Loucy (cell line): ENCODE measurements around the gene VGLL1.

Experiments
- EZH2phosphoT487 ChIP-seq: fragments of 200-600 bp; IDR thresholded peaks from 2 replicates; pipeline ENCODE4 v1.6.1; 2018; ENCODE audit warnings: antibody characterized with exemption, mild to moderate bottlenecking, moderate library complexity, borderline replicate concordance
- TF ChIP-seq, protein P1 (sequence below): fragments of 200-600 bp; sonication (generic); conservative IDR thresholded peaks from 2 replicates; pipeline ENCODE4 v1.5.1; 2014; ENCODE audit warnings: mild to moderate bottlenecking, antibody characterized with exemption, low read length

DNA sequence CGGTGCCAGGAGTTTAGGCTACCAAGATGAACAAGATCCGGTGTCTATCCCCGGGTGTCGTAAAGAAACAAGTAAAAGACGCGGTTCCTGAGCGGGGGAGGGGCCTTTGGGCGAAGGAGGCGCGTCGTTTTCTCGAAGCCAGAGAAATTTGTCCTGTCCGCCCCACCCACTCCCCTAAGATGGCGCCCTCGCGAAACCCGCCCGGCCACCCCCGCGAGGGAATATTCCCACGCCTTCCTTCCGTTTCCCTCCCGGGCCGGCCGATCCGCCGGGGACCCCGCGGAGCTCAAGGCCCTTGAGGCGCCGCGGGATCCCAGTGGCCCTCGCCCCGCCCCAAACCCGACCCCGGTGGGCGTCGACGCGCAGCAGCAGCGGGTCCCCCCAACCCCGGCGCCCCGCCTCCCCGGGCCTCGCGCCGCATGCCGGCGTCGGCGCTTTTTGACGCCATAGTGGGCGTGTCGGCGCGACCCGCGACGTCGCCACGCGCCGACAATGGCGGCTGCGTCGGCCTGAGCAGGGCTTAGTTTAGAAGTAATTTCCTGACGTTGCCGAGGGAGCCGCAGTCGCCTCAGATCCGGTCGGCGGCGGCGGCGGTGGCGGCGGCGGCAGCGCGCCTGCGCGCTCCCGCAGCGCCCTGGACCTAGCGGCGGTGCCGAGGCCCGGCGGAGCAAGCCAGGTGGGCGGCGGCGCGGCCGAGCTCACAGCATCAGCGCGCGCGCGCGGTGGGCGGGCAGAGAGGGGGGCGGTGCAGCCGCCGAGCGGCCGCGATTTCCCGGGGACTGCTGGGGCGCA, 35.1 kb upstream of the VGLL1 start:
- TF ChIP-seq, protein P1, sequence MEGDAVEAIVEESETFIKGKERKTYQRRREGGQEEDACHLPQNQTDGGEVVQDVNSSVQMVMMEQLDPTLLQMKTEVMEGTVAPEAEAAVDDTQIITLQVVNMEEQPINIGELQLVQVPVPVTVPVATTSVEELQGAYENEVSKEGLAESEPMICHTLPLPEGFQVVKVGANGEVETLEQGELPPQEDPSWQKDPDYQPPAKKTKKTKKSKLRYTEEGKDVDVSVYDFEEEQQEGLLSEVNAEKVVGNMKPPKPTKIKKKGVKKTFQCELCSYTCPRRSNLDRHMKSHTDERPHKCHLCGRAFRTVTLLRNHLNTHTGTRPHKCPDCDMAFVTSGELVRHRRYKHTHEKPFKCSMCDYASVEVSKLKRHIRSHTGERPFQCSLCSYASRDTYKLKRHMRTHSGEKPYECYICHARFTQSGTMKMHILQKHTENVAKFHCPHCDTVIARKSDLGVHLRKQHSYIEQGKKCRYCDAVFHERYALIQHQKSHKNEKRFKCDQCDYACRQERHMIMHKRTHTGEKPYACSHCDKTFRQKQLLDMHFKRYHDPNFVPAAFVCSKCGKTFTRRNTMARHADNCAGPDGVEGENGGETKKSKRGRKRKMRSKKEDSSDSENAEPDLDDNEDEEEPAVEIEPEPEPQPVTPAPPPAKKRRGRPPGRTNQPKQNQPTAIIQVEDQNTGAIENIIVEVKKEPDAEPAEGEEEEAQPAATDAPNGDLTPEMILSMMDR, result no peak
- TF ChIP-seq EZH2phosphoT487, result no peak
